HG02884 (cell line): ENCODE data around the gene RADIL.
A peak's percentile ranks its signal among the peaks of the same experiment; 100 is the strongest.

Experiments used
- ATAC-seq: cut with Tn5 transposase; IDR thresholded peaks from one replicate; pipeline ENCODE4 v1.9.1; 2021; ENCODE audit warnings: mild to moderate bottlenecking, moderate library complexity; ENCODE audit not compliant: unreplicated experiment

The RADIL gene

DNA sequence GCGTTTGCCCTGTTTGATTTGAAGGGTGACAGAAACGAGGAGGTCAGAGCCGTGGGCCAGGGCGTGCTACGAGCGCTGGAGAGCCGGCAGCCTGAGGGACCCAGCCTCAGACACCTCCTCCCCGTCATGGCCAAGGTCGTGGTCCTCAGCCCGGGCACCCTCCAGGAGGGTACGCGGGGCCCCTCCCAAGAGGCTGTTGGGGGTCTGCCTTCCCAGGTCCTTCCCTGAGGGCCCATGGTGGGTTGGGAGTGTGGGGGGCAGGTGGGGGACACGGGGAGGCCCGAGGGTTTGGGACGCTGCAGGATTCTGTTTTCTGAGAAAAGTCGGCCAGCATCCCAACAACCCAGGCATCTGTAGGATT is 100.2 kb downstream of the RADIL start:
- ATAC-seq: no peak

DNA sequence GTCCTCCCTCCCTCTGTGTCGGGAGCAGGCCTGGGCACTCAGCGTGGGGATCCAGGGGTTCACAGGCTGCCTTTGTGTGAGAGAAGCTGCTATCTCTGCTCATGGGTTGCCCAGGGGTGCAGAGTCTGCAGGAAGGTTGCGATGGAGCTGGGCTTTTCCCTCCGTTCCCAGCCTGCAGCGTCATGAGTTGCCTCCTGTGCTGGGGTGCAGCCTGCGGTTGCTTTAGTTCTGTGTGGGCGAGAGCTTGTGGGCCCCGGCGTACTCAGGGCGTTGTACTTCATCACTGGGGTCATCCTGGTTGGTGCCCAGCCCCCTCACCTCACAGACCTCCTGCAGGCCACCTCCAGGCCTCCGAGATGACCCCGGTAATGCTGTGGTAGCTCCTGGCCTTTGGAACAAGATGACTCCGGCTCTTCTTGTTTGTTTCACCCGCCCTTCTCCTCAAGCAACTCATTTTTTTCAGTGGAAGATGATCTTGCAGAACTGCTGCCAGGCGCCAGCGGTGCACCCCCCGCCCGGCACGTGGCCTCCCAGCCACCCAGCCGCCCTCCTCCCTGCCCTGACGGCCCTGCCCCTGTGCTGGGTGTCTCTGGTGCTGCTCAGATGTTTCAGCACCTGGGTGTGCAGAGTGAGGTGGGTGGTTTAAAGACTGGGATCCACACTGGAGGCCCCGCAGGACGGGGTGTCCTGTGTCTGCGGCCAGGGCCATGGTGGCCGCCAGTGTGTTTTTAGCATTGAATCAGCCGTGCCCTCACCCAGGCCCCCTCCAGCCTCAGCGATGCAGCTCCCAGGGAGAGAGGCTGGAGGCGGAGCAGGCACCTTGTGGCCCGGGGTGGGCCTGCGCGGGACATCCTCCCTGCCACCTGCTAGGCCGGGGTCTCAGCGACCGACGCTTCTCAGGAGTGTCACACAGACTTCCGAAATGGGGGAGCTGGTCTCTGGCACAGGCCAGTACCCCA is 100.9 kb downstream of the RADIL start:
- no peak for ATAC-seq

GRCh38 chr7:4781366-4782069 is 102.0 kb downstream of the RADIL start:
- ATAC-seq: no peak

- ATAC-seq: no peak
Measured at GRCh38 chr7:4779118-4779517, 104.4 kb downstream of the RADIL start.

DNA sequence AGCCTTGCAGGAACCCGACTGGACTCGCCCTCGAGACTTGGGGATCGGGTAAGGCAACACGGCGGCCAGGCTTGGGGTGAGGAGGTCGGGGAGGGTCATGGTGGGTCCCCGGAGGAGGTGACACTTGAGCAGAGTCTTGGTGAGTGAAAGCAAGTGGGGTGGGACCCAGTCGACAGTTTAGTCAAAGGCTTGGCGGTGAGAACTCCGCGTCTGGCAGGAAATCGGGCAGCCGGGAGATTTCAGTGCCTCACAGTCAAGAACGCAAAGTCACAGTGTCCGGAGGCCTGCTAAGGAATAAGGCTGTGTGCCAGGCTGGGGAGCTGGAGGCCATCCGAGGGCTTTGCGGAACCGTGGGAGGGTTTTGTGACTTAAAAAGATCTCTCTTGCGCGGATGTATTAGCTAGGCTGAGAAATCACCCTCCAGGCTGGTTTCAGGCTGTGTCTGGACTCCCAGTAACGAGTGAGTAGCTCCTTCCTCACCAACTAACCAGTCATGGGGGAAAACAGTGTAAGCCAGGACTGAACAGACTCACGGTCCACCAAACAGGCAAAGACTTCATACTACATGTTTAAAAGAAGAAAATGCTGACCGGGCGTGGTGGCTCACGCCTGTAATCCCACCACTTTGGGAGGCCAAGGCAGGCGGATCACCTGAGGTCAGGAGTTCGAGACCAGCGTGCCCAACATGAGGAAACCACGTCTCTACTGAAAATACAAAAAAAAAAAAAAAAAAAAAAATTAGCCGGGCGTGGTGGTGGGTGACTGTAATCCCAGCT is 107.5 kb downstream of the RADIL start:
- peak; percentile 11 for ATAC-seq

DNA sequence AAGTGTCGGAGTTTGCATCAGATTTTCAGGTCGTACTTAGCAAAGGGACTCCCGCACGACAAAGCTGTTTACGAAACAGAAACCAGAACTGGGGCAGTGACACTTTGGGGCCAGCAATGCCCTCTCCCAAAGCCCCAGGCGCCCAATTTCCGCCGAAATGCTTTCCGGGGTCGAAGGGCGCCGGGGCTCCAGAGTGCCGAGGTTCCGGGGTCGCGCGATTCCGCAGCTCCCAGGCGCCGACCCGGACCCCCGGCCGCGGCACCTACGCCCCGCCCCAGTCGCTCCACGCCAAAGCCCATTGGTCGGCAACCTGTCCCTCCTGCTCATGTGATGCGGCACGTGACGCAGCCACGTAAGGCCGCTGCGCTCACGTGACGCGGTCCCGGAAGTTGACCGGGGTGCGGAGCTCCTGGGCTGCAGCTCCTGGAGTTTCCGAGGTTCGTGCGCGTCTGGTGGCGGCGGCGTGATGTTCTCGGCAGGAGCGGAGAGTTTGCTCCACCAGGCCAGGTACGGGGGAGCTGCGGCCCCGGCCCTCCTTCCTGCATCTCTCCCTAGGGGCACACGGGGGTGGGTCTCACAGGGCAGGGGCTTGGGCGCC is 108.2 kb downstream of the RADIL start, which contains the start of gene AP5Z1:
Gene AP5Z1 (plus strand): TSS at position 374 of the 598 bp plus-strand sequence. CDS start 93 bp downstream, at position 467.
- peak; percentile 84 for ATAC-seq

GRCh38 chr7:4774658-4775249 is 108.8 kb downstream of the RADIL start:
- ATAC-seq: peak; percentile 23

DNA sequence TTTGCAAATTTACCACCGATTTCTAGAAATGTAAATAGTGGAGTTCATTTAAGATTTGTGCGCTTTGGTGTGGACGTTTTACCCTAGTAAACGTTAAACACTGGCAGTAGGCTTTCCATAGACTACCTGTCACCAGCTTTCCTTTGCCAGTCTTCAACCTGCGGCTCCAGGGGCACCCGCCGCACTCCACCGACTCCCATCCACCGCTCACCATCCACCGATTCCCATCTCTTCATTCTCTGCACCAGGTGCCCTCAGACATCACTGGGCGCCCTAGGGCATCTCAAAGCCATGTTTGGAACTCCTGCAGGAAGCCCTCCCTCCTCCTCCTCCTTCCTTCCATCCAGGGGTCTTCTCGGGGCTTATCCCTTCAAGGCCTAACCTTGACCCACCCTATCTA is 109.5 kb downstream of the RADIL start:
- no peak for ATAC-seq

- no peak for ATAC-seq
Measured at GRCh38 chr7:4772306-4772705, 111.2 kb downstream of the RADIL start.

- ATAC-seq: no peak
Measured at GRCh38 chr7:4771737-4772136, 111.8 kb downstream of the RADIL start.

- ATAC-seq: no peak
Measured at GRCh38 chr7:4770886-4771285, 112.6 kb downstream of the RADIL start.

DNA sequence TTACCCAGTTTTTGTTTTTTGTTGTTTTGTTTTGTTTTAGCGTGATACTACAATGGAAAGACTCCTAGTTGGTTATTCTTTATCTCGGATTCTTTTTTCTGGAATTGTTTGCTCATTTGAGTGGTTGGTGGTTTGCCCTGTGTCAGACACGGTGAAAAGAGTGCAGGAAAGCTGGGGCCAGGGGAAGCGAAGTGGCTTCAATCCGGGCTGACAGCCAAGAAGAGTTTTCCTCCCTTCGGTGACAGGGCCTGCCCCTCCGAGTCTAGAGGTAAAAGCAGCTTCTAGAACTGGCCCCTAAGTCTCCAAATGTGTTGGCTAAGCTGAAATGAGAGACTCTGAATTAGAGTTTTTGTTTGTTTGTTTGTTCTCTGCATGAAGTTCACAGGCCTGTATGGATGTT is 113.8 kb downstream of the RADIL start:
- no peak for ATAC-seq

GRCh38 chr7:4768597-4769569 is 114.6 kb downstream of the RADIL start:
- ATAC-seq: no peak

GRCh38 chr7:4766666-4767519 is 116.6 kb downstream of the RADIL start:
- no peak for ATAC-seq

DNA sequence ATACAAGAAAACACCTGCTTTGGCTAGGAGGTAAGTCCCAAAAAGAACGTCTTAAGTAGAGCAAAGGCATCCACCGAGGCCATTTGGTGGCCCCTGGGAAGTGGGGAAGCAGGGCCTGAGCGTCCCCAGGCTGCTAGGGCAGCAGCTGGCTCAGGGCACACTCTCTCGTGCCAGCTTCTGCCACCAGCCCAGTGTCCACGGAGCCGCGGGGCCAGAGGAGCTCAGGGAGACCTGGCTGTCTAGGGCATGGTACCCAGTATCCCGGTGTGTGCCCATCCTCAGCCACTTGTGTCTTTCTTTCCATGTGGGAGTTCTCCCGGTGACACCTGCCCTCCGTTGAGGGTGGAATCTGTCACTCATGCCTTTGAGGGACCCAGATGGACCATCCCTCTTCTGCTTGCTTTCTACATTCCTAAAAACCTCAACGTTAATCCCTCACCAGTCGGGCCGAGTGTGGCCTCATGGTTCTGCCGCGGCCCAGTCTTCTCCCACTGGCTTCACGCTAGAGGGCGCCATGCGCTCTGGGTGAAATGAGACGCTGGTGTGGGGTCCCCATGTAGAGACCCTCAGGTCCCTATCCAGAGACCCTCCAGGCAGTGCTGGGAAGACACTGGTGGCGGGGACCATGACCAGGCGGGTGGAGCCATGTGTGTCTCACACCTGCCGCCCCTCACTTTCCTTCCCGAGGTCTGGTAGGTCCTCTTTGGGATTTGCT is 117.6 kb downstream of the RADIL start:
- no peak for ATAC-seq

- ATAC-seq: no peak
Measured at GRCh38 chr7:4764402-4765007, 119.0 kb downstream of the RADIL start.

- ATAC-seq: no peak
Measured at GRCh38 chr7:4763794-4764185, 119.7 kb downstream of the RADIL start.
